H9 (cell line): ENCODE measurements around the gene LGALS7B. TPM values are rescaled to one million over a fixed set of nuclear protein-coding genes. Genes with fewer than 3 reads are reported as not detected.

Experiments
- DNase-seq: peaks from one replicate; pipeline ENCODE4 v3.0.0-alpha.2; 2017
- H2AFZ ChIP-seq: one replicate; pipeline ENCODE4 v1.6.1; 2013; ENCODE audit warnings: mild to moderate bottlenecking, low read length, control low read depth, moderate library complexity
- H2AK5ac ChIP-seq: 2 replicates; pipeline ENCODE4 v1.6.1; 2013; ENCODE audit warnings: low read length, control low read depth, mixed read lengths; ENCODE audit not compliant: insufficient read length
- H2BK120ac ChIP-seq: one replicate; pipeline ENCODE4 v1.6.1; 2013; ENCODE audit warnings: low read depth, mild to moderate bottlenecking, low read length, control low read depth, inconsistent platforms; ENCODE audit not compliant: poor library complexity, severe bottlenecking
- H2BK12ac ChIP-seq: 2 replicates; pipeline ENCODE4 v1.6.1; 2013; ENCODE audit warnings: low read length, control low read depth, mixed read lengths, low read depth; ENCODE audit not compliant: insufficient read length
- H2BK15ac ChIP-seq: 2 replicates; pipeline ENCODE4 v1.6.1; 2013; ENCODE audit warnings: low read depth, low read length, control low read depth
- H2BK20ac ChIP-seq: one replicate; pipeline ENCODE4 v1.6.1; 2013; ENCODE audit warnings: low read depth, mild to moderate bottlenecking, low read length, control low read depth, inconsistent platforms; ENCODE audit not compliant: poor library complexity, severe bottlenecking
- H2BK5ac ChIP-seq: 2 replicates; pipeline ENCODE4 v1.6.1; 2013; ENCODE audit warnings: low read length, control low read depth, mixed read lengths; ENCODE audit not compliant: insufficient read length
- H3K14ac ChIP-seq: 2 replicates; pipeline ENCODE4 v1.6.1; 2013; ENCODE audit warnings: low read length, control low read depth; ENCODE audit not compliant: insufficient read depth
- H3K18ac ChIP-seq: 2 replicates; pipeline ENCODE4 v1.6.1; 2013; ENCODE audit warnings: low read depth, mild to moderate bottlenecking, mixed read lengths, low read length, control low read depth; ENCODE audit not compliant: insufficient read length
- H3K23ac ChIP-seq: 2 replicates; pipeline ENCODE4 v1.6.1; 2013; ENCODE audit warnings: low read length, control low read depth, mixed read lengths, low read depth; ENCODE audit not compliant: insufficient read length
- H3K23me2 ChIP-seq: 2 replicates; pipeline ENCODE4 v1.6.1; 2013; ENCODE audit warnings: low read depth, mild to moderate bottlenecking, mixed read lengths, low read length, control low read depth; ENCODE audit not compliant: insufficient read length, poor library complexity, severe bottlenecking
- H3K27ac ChIP-seq: 2 replicates; pipeline ENCODE4 v1.5.1; 2013; ENCODE audit warnings: low read length, control low read depth, mixed read lengths, low read depth; ENCODE audit not compliant: insufficient read length
- H3K27me3 ChIP-seq: 2 replicates; pipeline ENCODE4 v1.6.1; 2013; ENCODE audit warnings: low read length, control low read depth, inconsistent platforms; ENCODE audit not compliant: insufficient read depth
- H3K4ac ChIP-seq: 2 replicates; pipeline ENCODE4 v1.6.1; 2013; ENCODE audit warnings: low read depth, mild to moderate bottlenecking, control low read depth, inconsistent platforms, low read length, moderate library complexity
- H3K4me1 ChIP-seq: 2 replicates; pipeline ENCODE4 v1.6.1; 2013; ENCODE audit warnings: low read length, control low read depth, inconsistent platforms; ENCODE audit not compliant: insufficient read depth
- H3K4me2 ChIP-seq: 2 replicates; pipeline ENCODE4 v1.6.1; 2013; ENCODE audit warnings: low read length, control low read depth, mixed read lengths; ENCODE audit not compliant: insufficient read length, insufficient read depth
- H3K56ac ChIP-seq: 2 replicates; pipeline ENCODE4 v1.6.1; 2013; ENCODE audit warnings: low read depth, mild to moderate bottlenecking, mixed read lengths, low read length, control low read depth; ENCODE audit not compliant: insufficient read length
- H3K79me1 ChIP-seq: 2 replicates; pipeline ENCODE4 v1.6.1; 2013; ENCODE audit warnings: low read depth, mild to moderate bottlenecking, moderate library complexity, low read length, control low read depth, inconsistent platforms; ENCODE audit not compliant: insufficient read depth, poor library complexity, severe bottlenecking
- H3K79me2 ChIP-seq: 2 replicates; pipeline ENCODE4 v1.6.1; 2013; ENCODE audit warnings: low read length, control low read depth, inconsistent platforms; ENCODE audit not compliant: insufficient read depth
- H3K9ac ChIP-seq: 2 replicates; pipeline ENCODE4 v1.6.1; 2013; ENCODE audit warnings: low read length, control low read depth, mixed read lengths; ENCODE audit not compliant: insufficient read length; ENCODE audit errors: extremely low read depth
- H3K9me3 ChIP-seq: one replicate; pipeline ENCODE4 v1.6.1; 2013; ENCODE audit warnings: low read depth, low read length, inconsistent platforms; ENCODE audit not compliant: control insufficient read depth
- H3T11ph ChIP-seq: one replicate; pipeline ENCODE4 v1.6.1; 2013; ENCODE audit warnings: mild to moderate bottlenecking, low read length, control low read depth, inconsistent platforms
- H4K20me1 ChIP-seq: one replicate; pipeline ENCODE4 v1.6.1; 2013; ENCODE audit not compliant: control insufficient read depth, insufficient read length, insufficient read depth
- H4K5ac ChIP-seq: 2 replicates; pipeline ENCODE4 v1.6.1; 2013; ENCODE audit warnings: low read depth, mild to moderate bottlenecking, mixed read lengths, low read length, control low read depth; ENCODE audit not compliant: insufficient read length
- H4K8ac ChIP-seq: replicated peaks from 2 replicates; pipeline ENCODE4 v1.6.1; 2013; ENCODE audit warnings: low read length, control low read depth, mixed read lengths, low read depth; ENCODE audit not compliant: insufficient read length
- H4K91ac ChIP-seq: 2 replicates; pipeline ENCODE4 v1.6.1; 2013; ENCODE audit warnings: low read depth, mild to moderate bottlenecking, moderate library complexity, mixed read lengths, low read length, control low read depth; ENCODE audit not compliant: insufficient read length
- H3K27ac Mint-ChIP-seq, 3 experiments: 2 replicates in 2 of 3; 3 replicates in 1 of 3; pipeline ENCODE4 v1.8.0; 2020 to 2021; ENCODE audit warnings: mixed read lengths in 3 of 3, mild to moderate bottlenecking in 1 of 3, moderate library complexity in 1 of 3
- H3K27me3 Mint-ChIP-seq: 2 replicates; pipeline ENCODE4 v1.8.0; 2021; ENCODE audit warnings: low read depth, mild to moderate bottlenecking, moderate library complexity, mixed read lengths
- H3K36me3 Mint-ChIP-seq, 3 experiments: 2 replicates in 2 of 3; 3 replicates in 1 of 3; pipeline ENCODE4 v1.8.0; 2020 to 2021; ENCODE audit warnings: low read depth in 3 of 3, mixed read lengths in 3 of 3; ENCODE audit not compliant: insufficient read depth in 1 of 3
- H3K4me1 Mint-ChIP-seq, 2 experiments: 2 replicates each; pipeline ENCODE4 v1.8.0; 2020; ENCODE audit warnings: mixed read lengths in 2 of 2
- H3K4me3 Mint-ChIP-seq, 2 experiments: 2 replicates in 1 of 2; 3 replicates in 1 of 2; pipeline ENCODE4 v1.8.0; 2020 to 2021; ENCODE audit warnings: mild to moderate bottlenecking in 2 of 2, mixed read lengths in 2 of 2, moderate library complexity in 1 of 2
- H3K9me3 Mint-ChIP-seq, 2 experiments: 2 replicates in 1 of 2; 3 replicates in 1 of 2; pipeline ENCODE4 v1.8.0; 2020; ENCODE audit warnings: mild to moderate bottlenecking in 2 of 2, mixed read lengths in 2 of 2, moderate library complexity in 1 of 2
- CTCF ChIP-seq: fragments of 200-600 bp; sonication (generic); conservative IDR thresholded peaks from 3 replicates; pipeline ENCODE4 v1.8.0; 2021; ENCODE audit warnings: antibody characterized with exemption, mild to moderate bottlenecking
- WGBS: extraction: QIAGEN DNeasy Blood & Tissue Kit; methylation state at CpG from one replicate; pipeline ENCODE4 v1.1.7; 2013; ENCODE audit warnings: missing lambda C conversion rate, low lambda C conversion rate, mixed read lengths; ENCODE audit not compliant: insufficient read length; ENCODE audit errors: extremely low coverage; 5-methylcytosine and 5-hydroxymethylcytosine counted together
- total RNA-seq: library from RNA; stranded (reverse); gene quantifications from 2 replicates; pipeline ENCODE4 v1.2.1, GENCODE V29; 2021

LGALS7B gene
- total RNA-seq, 1 experiment from 2014 or later, result 0.90 TPM

- Histone ChIP-seq H3K4me2 (no peak overlapping the region), H3K79me2 (no peaks in the 10 kb centered on the region), H3K14ac (no peak overlapping the region), H3K56ac (no peak overlapping the region), H3K27ac (no peak overlapping the region), H4K20me1 (no peaks in the 10 kb centered on the region), H2BK5ac (no peak overlapping the region), H2BK20ac (no peak overlapping the region), H3K9me3 (no peaks in the 10 kb centered on the region), H4K8ac (no peak overlapping the region), H3K9ac (no peak overlapping the region), H3K18ac (no peak overlapping the region), H3T11ph (no peak overlapping the region), H4K5ac (no peak overlapping the region), H2BK12ac (no peak overlapping the region), H3K23ac (no peak overlapping the region), H3K4me1 (no peaks in the 10 kb centered on the region), H3K79me1 (no peaks in the 10 kb centered on the region), H2AFZ (no peak overlapping the region), H3K27me3 (no peaks in the 10 kb centered on the region), H2AK5ac (no peak overlapping the region), H2BK120ac (no peak overlapping the region), H3K4ac (no peak overlapping the region), H4K91ac (no peak overlapping the region), H2BK15ac (no peak overlapping the region), H3K23me2 (peaks cover 2% of the 10 kb centered on the region)
- no CpG with 5 or more reads among the region's 7 CpGs for WGBS
- DNase-seq, result no peak
- H3K27ac Mint-ChIP-seq, result peak overlapping the region in 1 of 3 experiments; percentile 23; a peak in 1 of 7 replicates
- H3K9me3 Mint-ChIP-seq, result no peaks in the 10 kb centered on the region
- H3K27me3 Mint-ChIP-seq, result peaks cover 31% of the 10 kb centered on the region
- TF ChIP-seq CTCF, result no peak
- H3K4me3 Mint-ChIP-seq, result peak overlapping the region in 1 of 2 experiments; percentile 51; a peak in 1 of 5 replicates
- H3K36me3 Mint-ChIP-seq, result no peaks in the 10 kb centered on the region
- H3K4me1 Mint-ChIP-seq, result peaks cover 3 to 7% of the 10 kb centered on the region in 2 experiments; a peak in 1 of 4 replicates
These were observed 10.3 kb upstream of the LGALS7B start for GRCh38 chr19:38778733-38779132.
